Endodermal cell (in vitro differentiated cells): ENCODE data around the gene RSPRY1. TPM values are rescaled to one million over a fixed set of nuclear protein-coding genes. Genes with fewer than 3 reads are reported as not detected.

Source experiments
- DNase-seq: peaks from one replicate; pipeline ENCODE4 v3.0.0-alpha.2; 2017
- H3K27ac ChIP-seq: 2 replicates; pipeline ENCODE4 v1.5.1; 2013; ENCODE audit warnings: mild to moderate bottlenecking, low read depth, low read length, moderate library complexity
- H3K27me3 ChIP-seq: 2 replicates; pipeline ENCODE4 v1.6.1; 2013; ENCODE audit warnings: mild to moderate bottlenecking, low read length, moderate library complexity; ENCODE audit not compliant: insufficient read depth, control insufficient read depth, poor library complexity, severe bottlenecking
- H3K36me3 ChIP-seq: 2 replicates; pipeline ENCODE4 v1.7.0; 2013; ENCODE audit warnings: mild to moderate bottlenecking, low read length, moderate library complexity; ENCODE audit not compliant: control insufficient read depth, insufficient read depth
- H3K4me1 ChIP-seq: one replicate; pipeline ENCODE4 v1.7.0; 2013; ENCODE audit warnings: low read length; ENCODE audit not compliant: control insufficient read depth, insufficient read depth
- H3K4me3 ChIP-seq: 2 replicates; pipeline ENCODE4 v1.5.1; 2013; ENCODE audit warnings: mild to moderate bottlenecking, low read length, moderate library complexity
- H3K9ac ChIP-seq: 2 replicates; pipeline ENCODE4 v1.6.1; 2013; ENCODE audit warnings: mild to moderate bottlenecking, low read length, moderate library complexity; ENCODE audit not compliant: poor library complexity, severe bottlenecking; ENCODE audit errors: extremely low read depth
- H3K9me3 ChIP-seq: 2 replicates; pipeline ENCODE4 v1.6.1; 2013; ENCODE audit warnings: mild to moderate bottlenecking, low read length, moderate library complexity; ENCODE audit not compliant: control insufficient read depth
- H3K27ac Mint-ChIP-seq: 2 replicates; pipeline ENCODE4 v1.8.0; 2020; ENCODE audit warnings: mixed read lengths
- H3K27me3 Mint-ChIP-seq: 2 replicates; pipeline ENCODE4 v1.8.0; 2021; ENCODE audit warnings: mild to moderate bottlenecking, mixed read lengths; ENCODE audit not compliant: insufficient read depth
- H3K36me3 Mint-ChIP-seq: 2 replicates; pipeline ENCODE4 v1.8.0; 2020; ENCODE audit warnings: low read depth, mixed read lengths
- H3K4me1 Mint-ChIP-seq: 2 replicates; pipeline ENCODE4 v1.8.0; 2020; ENCODE audit warnings: mixed read lengths
- H3K4me3 Mint-ChIP-seq: 2 replicates; pipeline ENCODE4 v1.8.0; 2020; ENCODE audit warnings: mild to moderate bottlenecking, moderate library complexity, mixed read lengths
- H3K9me3 Mint-ChIP-seq: 2 replicates; pipeline ENCODE4 v1.8.0; 2020; ENCODE audit warnings: mild to moderate bottlenecking, mixed read lengths
- WGBS, 2 experiments: methylation state at CpG; one replicate each; pipeline versions ENCODE4 v1.1.5 to v1.1.7; 2013; ENCODE audit warnings: missing lambda C conversion rate in 2 of 2, mixed read lengths in 1 of 2; ENCODE audit not compliant: insufficient coverage in 1 of 2, insufficient read length in 1 of 2; 5-methylcytosine and 5-hydroxymethylcytosine counted together
- total RNA-seq, 2 donors: library from RNA; stranded (reverse); fragmentation: NEBNext Ultra II Directional in 1 of 2; extraction: Animal tissue kit (Norgen Biotek cat#: 25700) in 1 of 2; gene quantifications; 2 replicates in 1 of 2; 3 replicates in 1 of 2; pipeline ENCODE4 v1.2.1, GENCODE V29; 2021
- TF ChIP-seq, protein P1 (sequence below): fragments of 200-600 bp; sonication (generic); conservative IDR thresholded peaks from 2 replicates; pipeline ENCODE4 v1.5.0; 2021; ENCODE audit warnings: antibody characterized with exemption, mild to moderate bottlenecking

RSPRY1 gene
- total RNA-seq, 2 donors from 2014 or later: 40.3 to 46.5 TPM

DNA sequence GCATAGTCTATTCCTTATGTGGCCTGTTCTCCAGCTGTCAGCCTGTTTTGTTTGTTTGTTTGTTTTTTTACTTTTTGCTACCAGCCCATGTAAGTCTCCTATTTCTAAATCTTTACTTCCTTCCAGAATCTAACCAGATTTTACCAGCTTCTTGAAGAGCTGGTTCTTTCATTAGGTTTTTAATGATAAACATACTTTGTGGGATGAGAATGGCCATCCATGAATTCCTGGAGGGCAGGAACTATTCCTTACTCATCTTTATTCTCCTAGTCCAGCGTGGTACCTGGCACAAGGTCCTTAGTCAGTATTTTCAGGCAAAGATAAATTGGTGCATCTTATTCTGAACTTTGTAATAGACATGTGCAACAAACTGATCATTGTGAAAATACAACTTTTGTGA is 17.3 kb downstream of the RSPRY1 start:
- WGBS, 2 experiments: 94% methylated on average over 1 of the region's 1 CpG; no CpG with 5 or more reads in 1 of the 2 experiments
- Histone ChIP-seq H3K9me3 (peaks cover 3% of the 10 kb centered on the region), H3K27ac (no peak overlapping the region), H3K27me3 (no peaks in the 10 kb centered on the region), H3K36me3 (peaks cover 54% of the 10 kb centered on the region), H3K9ac (no peak overlapping the region), H3K4me1 (peaks cover 7% of the 10 kb centered on the region), H3K4me3 (no peak overlapping the region)
- no peak for DNase-seq
- TF ChIP-seq, protein P1, sequence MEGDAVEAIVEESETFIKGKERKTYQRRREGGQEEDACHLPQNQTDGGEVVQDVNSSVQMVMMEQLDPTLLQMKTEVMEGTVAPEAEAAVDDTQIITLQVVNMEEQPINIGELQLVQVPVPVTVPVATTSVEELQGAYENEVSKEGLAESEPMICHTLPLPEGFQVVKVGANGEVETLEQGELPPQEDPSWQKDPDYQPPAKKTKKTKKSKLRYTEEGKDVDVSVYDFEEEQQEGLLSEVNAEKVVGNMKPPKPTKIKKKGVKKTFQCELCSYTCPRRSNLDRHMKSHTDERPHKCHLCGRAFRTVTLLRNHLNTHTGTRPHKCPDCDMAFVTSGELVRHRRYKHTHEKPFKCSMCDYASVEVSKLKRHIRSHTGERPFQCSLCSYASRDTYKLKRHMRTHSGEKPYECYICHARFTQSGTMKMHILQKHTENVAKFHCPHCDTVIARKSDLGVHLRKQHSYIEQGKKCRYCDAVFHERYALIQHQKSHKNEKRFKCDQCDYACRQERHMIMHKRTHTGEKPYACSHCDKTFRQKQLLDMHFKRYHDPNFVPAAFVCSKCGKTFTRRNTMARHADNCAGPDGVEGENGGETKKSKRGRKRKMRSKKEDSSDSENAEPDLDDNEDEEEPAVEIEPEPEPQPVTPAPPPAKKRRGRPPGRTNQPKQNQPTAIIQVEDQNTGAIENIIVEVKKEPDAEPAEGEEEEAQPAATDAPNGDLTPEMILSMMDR: no peak
- Mint-ChIP-seq H3K27ac (peak overlapping the region; percentile 12), H3K4me3 (no peak overlapping the region), H3K4me1 (peaks cover 9% of the 10 kb centered on the region), H3K36me3 (peaks cover 57% of the 10 kb centered on the region), H3K9me3 (peaks cover 24% of the 10 kb centered on the region), H3K27me3 (no peaks in the 10 kb centered on the region)

DNA sequence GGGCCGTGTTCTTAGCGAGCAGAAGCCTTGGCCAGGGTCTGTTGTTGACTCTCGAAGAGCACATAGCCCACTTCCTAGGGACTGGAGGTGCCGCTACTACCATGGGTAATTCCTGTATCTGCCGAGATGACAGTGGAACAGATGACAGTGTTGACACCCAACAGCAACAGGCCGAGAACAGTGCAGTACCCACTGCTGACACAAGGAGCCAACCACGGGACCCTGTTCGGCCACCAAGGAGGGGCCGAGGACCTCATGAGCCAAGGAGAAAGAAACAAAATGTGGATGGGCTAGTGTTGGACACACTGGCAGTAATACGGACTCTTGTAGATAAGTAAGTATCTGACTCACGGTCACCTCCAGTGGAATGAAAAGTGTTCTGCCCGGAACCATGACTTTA is 18.5 kb downstream of the RSPRY1 start:
- peaks cover 19% of the 10 kb centered on the region for H3K9me3 Mint-ChIP-seq
- H3K4me3 Mint-ChIP-seq: no peak overlapping the region
- 94 to 95% methylated on average over 11 to 12 of the region's 12 CpGs for WGBS, 2 experiments
- Histone ChIP-seq H3K27ac (no peak overlapping the region), H3K27me3 (no peaks in the 10 kb centered on the region), H3K9ac (no peak overlapping the region), H3K9me3 (peaks cover 3% of the 10 kb centered on the region), H3K4me3 (no peak overlapping the region), H3K36me3 (peaks cover 60% of the 10 kb centered on the region), H3K4me1 (peaks cover 7% of the 10 kb centered on the region)
- TF ChIP-seq, protein P1: peak; percentile 62
- peaks cover 2% of the 10 kb centered on the region for H3K4me1 Mint-ChIP-seq
- peak; percentile 76 for DNase-seq
- H3K27ac Mint-ChIP-seq: no peak overlapping the region
- H3K27me3 Mint-ChIP-seq: no peaks in the 10 kb centered on the region
- peaks cover 55% of the 10 kb centered on the region for H3K36me3 Mint-ChIP-seq

DNA sequence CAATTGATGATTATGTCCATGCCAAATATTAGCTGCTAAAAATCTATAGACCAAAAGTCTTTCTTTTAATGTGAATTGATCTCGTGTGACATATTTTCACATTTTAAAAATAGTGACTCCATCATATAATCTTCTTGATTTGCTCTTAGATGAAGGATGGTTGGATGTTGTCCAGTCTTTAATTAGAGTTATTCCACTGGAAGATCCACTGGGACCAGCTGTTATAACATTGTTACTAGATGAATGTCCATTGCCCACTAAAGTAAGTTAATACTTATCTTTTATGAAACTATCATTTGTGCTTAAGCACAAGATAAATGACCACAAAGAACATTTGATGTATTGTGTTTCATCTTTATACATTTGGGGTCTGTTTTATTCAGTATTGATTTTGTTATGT is 22.8 kb downstream of the RSPRY1 start:
- H3K36me3 ChIP-seq: peaks cover 94% of the 10 kb centered on the region
- H3K27me3 Mint-ChIP-seq: no peaks in the 10 kb centered on the region
- H3K27ac ChIP-seq: no peak overlapping the region
- H3K9me3 Mint-ChIP-seq: no peaks in the 10 kb centered on the region
- no peak overlapping the region for H3K9ac ChIP-seq
- no CpG with 5 or more reads among the region's 1 CpG for WGBS, 2 experiments
- no peak overlapping the region for H3K4me3 ChIP-seq
- peaks cover 7% of the 10 kb centered on the region for H3K4me1 ChIP-seq
- H3K4me3 Mint-ChIP-seq: no peak overlapping the region
- no peak for DNase-seq
- no peak overlapping the region for H3K27ac Mint-ChIP-seq
- H3K4me1 Mint-ChIP-seq: peaks cover 2% of the 10 kb centered on the region
- H3K27me3 ChIP-seq: no peaks in the 10 kb centered on the region
- H3K9me3 ChIP-seq: no peaks in the 10 kb centered on the region
- H3K36me3 Mint-ChIP-seq: peaks cover 73% of the 10 kb centered on the region
- TF ChIP-seq, protein P1: no peak
